ENCODE data around the gene TDRD1.

Gene TDRD1

GRCh38 chr10:114273910-114274309, 94.8 kb downstream of the TDRD1 start:
- no peak for DNase-seq

- no peak for DNase-seq
These were observed 95.7 kb downstream of the TDRD1 start for GRCh38 chr10:114274616-114275453.

GRCh38 chr10:114276066-114276465, 96.9 kb downstream of the TDRD1 start:
- no peak for DNase-seq

GRCh38 chr10:114276671-114277070, 97.5 kb downstream of the TDRD1 start:
- DNase-seq = no peak

- DNase-seq = no peak
These were observed 99.2 kb downstream of the TDRD1 start for GRCh38 chr10:114278140-114278883.

- DNase-seq = no peak
These were observed 99.7 kb downstream of the TDRD1 start for GRCh38 chr10:114278884-114279191.

GRCh38 chr10:114279289-114279688, 100.1 kb downstream of the TDRD1 start:
- DNase-seq = no peak

GRCh38 chr10:114279901-114280644, 100.9 kb downstream of the TDRD1 start:
- no peak for DNase-seq

GRCh38 chr10:114281006-114281405, 101.9 kb downstream of the TDRD1 start:
- DNase-seq = no peak

GRCh38 chr10:114281461-114281860, 102.3 kb downstream of the TDRD1 start:
- DNase-seq = no peak
